GM12892 (cell line): ENCODE results near the gene PRKAR1B.

Source experiments
- POLR2A ChIP-seq: IDR thresholded peaks from 2 replicates; pipeline ENCODE4 v1.6.1; 2011; ENCODE audit warnings: low read depth, low read length, control low read depth
- POLR2AphosphoS5 ChIP-seq: IDR thresholded peaks from 2 replicates; pipeline ENCODE4 v1.6.1; 2011; ENCODE audit warnings: low read depth, low read length, control low read depth

GRCh38 chr7:534075-534474 is 193.0 kb downstream of the PRKAR1B start:
- TF ChIP-seq POLR2A (no peak), POLR2AphosphoS5 (no peak)
